Common myeloid progenitor, CD34-positive (primary cell): Measurements from ENCODE around the gene GNG2.

Source experiments
- CTCF ChIA-PET: fragments of 350-600 bp; sonication (Branson Sonifier 250); formaldehyde crosslinking; loops from one replicate; lab custom pipeline; 2021; ENCODE audit warnings: antibody characterized with exemption; lab: Charles Lee
- POLR2A ChIA-PET: fragments of 350-600 bp; sonication (Branson Sonifier 250); formaldehyde crosslinking; loops from one replicate; lab custom pipeline; 2021; ENCODE audit warnings: antibody characterized with exemption; lab: Charles Lee
- DNase-seq, 3 donors: peaks; one replicate each; pipeline versions ENCODE4 v3.0.0 to v3.0.0-alpha.2; 2013
- H3K27ac ChIP-seq, 2 experiments: 1 replicate in 1 of 2; 2 replicates in 1 of 2; pipeline ENCODE4 v1.7.0; 2013; ENCODE audit warnings: inconsistent platforms in 2 of 2, low read length in 2 of 2, mild to moderate bottlenecking in 2 of 2, low read depth in 1 of 2, moderate library complexity in 1 of 2; ENCODE audit not compliant: severe bottlenecking in 2 of 2, insufficient read depth in 1 of 2, poor library complexity in 1 of 2
- H3K27me3 ChIP-seq, 5 experiments: replicated peaks in 2 of 5; 1 replicate in 3 of 5; 2 replicates in 2 of 5; pipeline versions ENCODE4 v1.6.1 to v1.7.0; 2013; ENCODE audit warnings: low read length in 4 of 5, mild to moderate bottlenecking in 2 of 5, moderate library complexity in 2 of 5, inconsistent platforms in 1 of 5; ENCODE audit not compliant: insufficient read depth in 5 of 5, control insufficient read depth in 4 of 5
- H3K36me3 ChIP-seq, 4 experiments: 1 replicate in 2 of 4; 2 replicates in 2 of 4; pipeline versions ENCODE4 v1.6.1 to v1.7.0; 2013; ENCODE audit warnings: low read length in 3 of 4, control low read depth in 1 of 4, mild to moderate bottlenecking in 1 of 4; ENCODE audit not compliant: control insufficient read depth in 4 of 4, insufficient read depth in 4 of 4
- H3K4me1 ChIP-seq, 4 experiments: 1 replicate in 3 of 4; 2 replicates in 1 of 4; pipeline versions ENCODE4 v1.6.1 to v1.7.1; 2013; ENCODE audit warnings: low read length in 3 of 4, mild to moderate bottlenecking in 3 of 4, control low read depth in 1 of 4, inconsistent platforms in 1 of 4, moderate library complexity in 1 of 4; ENCODE audit not compliant: control insufficient read depth in 4 of 4, insufficient read depth in 4 of 4; ENCODE audit errors: control extremely low read depth in 1 of 4
- H3K4me3 ChIP-seq, 7 experiments: 1 replicate in 4 of 7; 2 replicates in 3 of 7; pipeline versions ENCODE4 v1.5.1 to v1.7.0; 2013; ENCODE audit warnings: mild to moderate bottlenecking in 7 of 7, low read length in 6 of 7, moderate library complexity in 6 of 7, inconsistent platforms in 2 of 7, low read depth in 2 of 7, control low read depth in 1 of 7; ENCODE audit not compliant: insufficient read depth in 4 of 7, control insufficient read depth in 1 of 7; ENCODE audit errors: extremely low read depth in 1 of 7
- H3K9me3 ChIP-seq, 5 experiments: 1 replicate in 4 of 5; 2 replicates in 1 of 5; pipeline versions ENCODE4 v1.6.1 to v1.7.1; 2013; ENCODE audit warnings: low read length in 4 of 5, mild to moderate bottlenecking in 2 of 5, inconsistent platforms in 1 of 5, low read depth in 1 of 5, moderate library complexity in 1 of 5; ENCODE audit not compliant: control insufficient read depth in 4 of 5, insufficient read depth in 2 of 5; ENCODE audit errors: control extremely low read depth in 1 of 5
- WGBS: methylation state at CpG from one replicate; pipeline ENCODE4 v1.1.5; 2013; ENCODE audit not compliant: insufficient coverage; 5-methylcytosine and 5-hydroxymethylcytosine counted together

GNG2 gene

GRCh38 chr14:51870606-51871005, 10.2 kb downstream of the GNG2 start:
- H3K4me1 ChIP-seq, result peaks cover 6 to 20% (median 13%) of the 10 kb centered on the region in 4 experiments
- WGBS, result no CpG with 5 or more reads among the region's 2 CpGs
- no peak overlapping the region for H3K27ac ChIP-seq
- DNase-seq, result peak in 1 of 3 donors; percentile 17
- H3K9me3 ChIP-seq, result no peaks in the 10 kb centered on the region
- POLR2A ChIA-PET, result no interaction called here
- H3K36me3 ChIP-seq, result no peaks in the 10 kb centered on the region
- H3K27me3 ChIP-seq, result no peaks in the 10 kb centered on the region
- CTCF ChIA-PET, result interaction anchor here (1.2 to 1.3 kb wide), 2 partner anchors 9 kb away, joined by 3 to 5 read pairs; no protein-coding TSS in a partner anchor
- no peak overlapping the region for H3K4me3 ChIP-seq

GRCh38 chr14:51871846-51872245, 11.4 kb downstream of the GNG2 start:
- Histone ChIP-seq H3K36me3 (no peaks in the 10 kb centered on the region), H3K27ac (no peak overlapping the region), H3K27me3 (no peaks in the 10 kb centered on the region), H3K9me3 (no peaks in the 10 kb centered on the region), H3K4me1 (peaks cover 6 to 14% (median 10%) of the 10 kb centered on the region in 4 experiments), H3K4me3 (no peak overlapping the region)
- ChIA-PET POLR2A (interaction anchor here (0.7 kb wide), 1 partner anchor 62 kb away, joined by 4 read pairs; no protein-coding TSS in a partner anchor), CTCF (no interaction called here)
- WGBS, result 73% methylated on average over 2 of the region's 2 CpGs
- DNase-seq, result no peak

- Histone ChIP-seq H3K9me3 (no peaks in the 10 kb centered on the region), H3K27me3 (no peaks in the 10 kb centered on the region), H3K36me3 (no peaks in the 10 kb centered on the region), H3K4me3 (no peak overlapping the region), H3K27ac (peak overlapping the region in 1 of 2 experiments; percentile 51), H3K4me1 (peaks cover 6 to 14% (median 10%) of the 10 kb centered on the region in 4 experiments)
- ChIA-PET POLR2A (no interaction called here), CTCF (interaction anchor here (1.5 kb wide), 1 partner anchor 11 kb away, joined by 3 read pairs; no protein-coding TSS in a partner anchor)
- WGBS, result 67% methylated on average over 2 of the region's 3 CpGs
- no peak for DNase-seq
Observed at GRCh38 chr14:51872396-51872795, 12.0 kb downstream of the GNG2 start.

GRCh38 chr14:51873221-51873893, 12.9 kb downstream of the GNG2 start:
- DNase-seq, result peak; percentile 76 to 94 (median 92)
- Histone ChIP-seq H3K4me3 (no peak overlapping the region), H3K4me1 (peaks cover 6 to 13% (median 8%) of the 10 kb centered on the region in 4 experiments), H3K36me3 (peaks cover 0 to 3% (median 0%) of the 10 kb centered on the region in 4 experiments), H3K27ac (peak overlapping the region; percentile 30 to 51), H3K9me3 (no peaks in the 10 kb centered on the region), H3K27me3 (no peaks in the 10 kb centered on the region)
- ChIA-PET CTCF (interaction anchor here (1.5 kb wide), 2 partner anchors 11 to 22 kb away, joined by 3 to 4 read pairs; no protein-coding TSS in a partner anchor), POLR2A (no interaction called here)
- 50% methylated on average over 2 of the region's 2 CpGs for WGBS

DNA sequence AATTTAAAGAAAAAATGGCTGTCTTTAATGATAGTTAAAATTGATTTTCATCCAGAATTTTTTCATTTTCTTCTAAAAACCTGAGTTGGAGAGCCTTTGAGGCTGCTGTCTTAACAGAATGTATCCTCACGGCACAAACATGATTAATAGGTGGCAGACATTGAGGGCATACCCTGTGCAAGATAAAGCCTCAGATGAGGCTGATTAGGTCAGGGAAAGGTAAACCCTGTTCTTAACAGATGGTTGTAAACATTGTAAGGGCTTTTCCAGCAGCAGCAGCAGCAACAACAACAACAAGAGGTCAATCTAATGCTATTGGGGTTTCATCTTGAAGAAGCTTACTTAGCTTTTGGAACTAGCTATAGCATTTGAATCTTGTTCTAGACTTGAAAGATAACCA, 17.4 kb downstream of the GNG2 start:
- no peak for DNase-seq
- Histone ChIP-seq H3K36me3 (peaks cover 0 to 3% (median 0%) of the 10 kb centered on the region in 4 experiments), H3K4me3 (no peak overlapping the region), H3K27me3 (no peaks in the 10 kb centered on the region), H3K4me1 (peaks cover 6 to 20% (median 11%) of the 10 kb centered on the region in 4 experiments), H3K9me3 (no peaks in the 10 kb centered on the region), H3K27ac (no peak overlapping the region)
- ChIA-PET CTCF (no interaction called here), POLR2A (no interaction called here)
- 100% methylated on average over 1 of the region's 1 CpG for WGBS

DNA sequence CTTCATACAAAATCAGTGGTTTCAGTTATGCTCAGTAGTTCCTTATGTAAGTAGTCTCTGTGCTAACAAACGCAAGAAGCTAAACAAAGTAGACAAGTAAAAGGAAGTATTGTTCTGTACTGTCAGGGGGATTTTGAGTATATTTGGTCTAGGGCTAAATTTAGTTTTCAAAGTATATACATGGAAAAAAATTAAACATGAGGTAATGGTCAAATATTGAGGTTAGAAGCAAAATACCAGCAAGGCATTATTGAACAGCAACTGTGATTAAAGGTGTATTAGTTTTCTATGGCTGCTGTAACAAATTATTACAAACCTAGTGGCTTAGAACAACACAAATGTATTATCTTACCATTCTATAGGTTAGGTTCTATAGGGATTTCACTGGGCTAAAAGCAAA, 18.8 kb downstream of the GNG2 start:
- Histone ChIP-seq H3K27ac (no peak overlapping the region), H3K4me1 (peaks cover 4 to 17% (median 11%) of the 10 kb centered on the region in 4 experiments), H3K4me3 (no peak overlapping the region), H3K36me3 (peaks cover 0 to 3% (median 0%) of the 10 kb centered on the region in 4 experiments), H3K9me3 (no peaks in the 10 kb centered on the region), H3K27me3 (no peaks in the 10 kb centered on the region)
- DNase-seq, result no peak
- ChIA-PET CTCF (interaction anchor here (1.4 kb wide), 1 partner anchor 9 kb away, joined by 3 read pairs; no protein-coding TSS in a partner anchor), POLR2A (no interaction called here)
- no CpG with 5 or more reads among the region's 1 CpG for WGBS
